DND-41 (cell line): ENCODE measurements around the gene TNS3.

Experiments used
- ATAC-seq: fragments of 200-7000 bp; cut with Tn5 transposase; 3 replicates; pipeline ENCODE4 v1.9.1; 2021; ENCODE audit warnings: low read depth; ENCODE audit not compliant: insufficient read depth
- DNase-seq: peaks from one replicate; pipeline ENCODE4 v3.0.0-alpha.2; 2020
- H2AFZ ChIP-seq: 2 replicates; pipeline ENCODE4 v1.6.0; 2012; ENCODE audit warnings: low read depth, low read length
- H3K27ac ChIP-seq: 2 replicates; pipeline ENCODE4 v1.5.1; 2012; ENCODE audit warnings: low read length, inconsistent platforms
- H3K27me3 ChIP-seq: fragments of 200-600 bp; sonication (generic); 2 replicates; pipeline ENCODE4 v1.6.0; 2012; ENCODE audit warnings: low read length, mild to moderate bottlenecking, inconsistent platforms; ENCODE audit not compliant: insufficient read depth, poor library complexity
- H3K36me3 ChIP-seq: 2 replicates; pipeline ENCODE4 v1.5.1; 2012; ENCODE audit warnings: low read length, inconsistent platforms; ENCODE audit not compliant: insufficient read depth
- H3K4me1 ChIP-seq: 2 replicates; pipeline ENCODE4 v1.5.1; 2012; ENCODE audit warnings: mild to moderate bottlenecking, low read length; ENCODE audit not compliant: insufficient read depth
- H3K4me2 ChIP-seq: 2 replicates; pipeline ENCODE4 v1.6.0; 2012; ENCODE audit warnings: mild to moderate bottlenecking, moderate library complexity, low read length, inconsistent platforms; ENCODE audit not compliant: insufficient read depth
- H3K4me3 ChIP-seq, 2 experiments: fragments of 200-600 bp in 1 of 2; shearing (Covaris generic) in 1 of 2; 2 replicates each; pipeline ENCODE4 v1.5.1; 2012 to 2016; ENCODE audit warnings: inconsistent platforms in 2 of 2, low read length in 2 of 2, mild to moderate bottlenecking in 2 of 2, low read depth in 1 of 2, moderate library complexity in 1 of 2
- H3K79me2 ChIP-seq: 2 replicates; pipeline ENCODE4 v1.6.0; 2012; ENCODE audit warnings: low read length, inconsistent platforms; ENCODE audit not compliant: insufficient read depth
- H3K9ac ChIP-seq: 2 replicates; pipeline ENCODE4 v1.6.0; 2012; ENCODE audit warnings: low read depth, mild to moderate bottlenecking, inconsistent platforms, low read length, moderate library complexity
- H3K9me3 ChIP-seq: 2 replicates; pipeline ENCODE4 v1.5.1; 2012; ENCODE audit warnings: low read length, moderate library complexity, mild to moderate bottlenecking, inconsistent platforms; ENCODE audit not compliant: insufficient read depth, severe bottlenecking
- H4K20me1 ChIP-seq: 2 replicates; pipeline ENCODE4 v1.6.0; 2012; ENCODE audit warnings: low read length; ENCODE audit not compliant: insufficient read depth
- EZH2 ChIP-seq: IDR thresholded peaks from 3 replicates; pipeline ENCODE4 v1.6.1; 2012; ENCODE audit warnings: borderline replicate concordance, low read depth, mild to moderate bottlenecking, moderate library complexity, low read length, inconsistent platforms; ENCODE audit not compliant: severe bottlenecking
- TF ChIP-seq, protein P1 (sequence below): IDR thresholded peaks from 2 replicates; pipeline ENCODE4 v1.5.1; 2012; ENCODE audit warnings: borderline replicate concordance, low read length, moderate library complexity, mild to moderate bottlenecking; ENCODE audit not compliant: poor library complexity, severe bottlenecking; ENCODE audit errors: extremely low read depth

TNS3 gene

DNA sequence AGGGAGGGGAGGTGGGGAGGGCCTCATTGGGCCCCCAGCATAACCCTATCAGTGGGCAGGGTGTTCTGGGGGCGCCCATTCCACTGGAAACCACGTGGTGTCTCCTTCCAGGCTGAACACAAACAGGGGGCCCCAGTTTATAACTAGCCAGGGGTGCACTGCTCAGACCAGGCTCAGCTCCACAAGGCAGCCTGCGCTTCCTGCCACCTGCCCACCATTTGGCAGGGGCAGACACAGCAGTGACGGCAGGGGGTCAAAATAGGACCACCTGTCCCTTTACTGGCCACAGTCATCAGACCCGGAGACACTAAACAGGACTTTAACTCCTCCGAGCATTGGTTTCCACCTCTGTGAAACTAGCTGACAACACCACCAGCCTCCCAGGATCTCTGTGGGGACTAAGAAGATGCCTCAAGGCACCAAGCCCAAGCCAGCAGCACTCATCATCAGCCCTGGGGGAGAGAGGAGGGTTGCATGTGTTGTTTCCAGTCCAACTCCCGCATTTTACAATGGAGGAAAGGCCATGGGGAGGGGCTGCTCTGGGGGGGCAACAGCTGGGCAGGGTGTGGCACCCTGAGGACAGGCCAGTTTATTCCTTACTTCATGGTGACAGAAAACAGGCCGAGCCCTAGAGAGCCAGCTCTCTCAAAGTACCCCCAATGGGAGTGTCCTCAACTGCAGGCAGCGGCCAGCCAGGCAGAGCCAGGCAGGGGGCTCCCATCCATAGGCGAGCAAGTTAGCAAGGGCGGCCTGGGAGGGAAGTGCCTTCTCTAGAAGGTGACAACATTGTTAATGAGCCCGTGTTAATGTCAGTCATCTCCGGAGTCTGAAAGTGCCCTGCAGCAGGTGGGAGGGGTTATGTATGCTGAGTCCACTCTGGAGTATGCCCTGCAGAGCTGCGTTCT lies 127.6 kb downstream of the TNS3 start:
- no peak overlapping the region for H2AFZ ChIP-seq
- H3K27me3 ChIP-seq = no peaks in the 10 kb centered on the region
- DNase-seq (no peak), ATAC-seq (no peak)
- no peak overlapping the region for H3K27ac ChIP-seq
- H3K4me3 ChIP-seq = no peak overlapping the region
- no peaks in the 10 kb centered on the region for H3K79me2 ChIP-seq
- H3K4me2 ChIP-seq = no peak overlapping the region
- TF ChIP-seq, protein P1, sequence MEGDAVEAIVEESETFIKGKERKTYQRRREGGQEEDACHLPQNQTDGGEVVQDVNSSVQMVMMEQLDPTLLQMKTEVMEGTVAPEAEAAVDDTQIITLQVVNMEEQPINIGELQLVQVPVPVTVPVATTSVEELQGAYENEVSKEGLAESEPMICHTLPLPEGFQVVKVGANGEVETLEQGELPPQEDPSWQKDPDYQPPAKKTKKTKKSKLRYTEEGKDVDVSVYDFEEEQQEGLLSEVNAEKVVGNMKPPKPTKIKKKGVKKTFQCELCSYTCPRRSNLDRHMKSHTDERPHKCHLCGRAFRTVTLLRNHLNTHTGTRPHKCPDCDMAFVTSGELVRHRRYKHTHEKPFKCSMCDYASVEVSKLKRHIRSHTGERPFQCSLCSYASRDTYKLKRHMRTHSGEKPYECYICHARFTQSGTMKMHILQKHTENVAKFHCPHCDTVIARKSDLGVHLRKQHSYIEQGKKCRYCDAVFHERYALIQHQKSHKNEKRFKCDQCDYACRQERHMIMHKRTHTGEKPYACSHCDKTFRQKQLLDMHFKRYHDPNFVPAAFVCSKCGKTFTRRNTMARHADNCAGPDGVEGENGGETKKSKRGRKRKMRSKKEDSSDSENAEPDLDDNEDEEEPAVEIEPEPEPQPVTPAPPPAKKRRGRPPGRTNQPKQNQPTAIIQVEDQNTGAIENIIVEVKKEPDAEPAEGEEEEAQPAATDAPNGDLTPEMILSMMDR = no peak
- no peak for TF ChIP-seq EZH2
- no peaks in the 10 kb centered on the region for H3K36me3 ChIP-seq
- no peaks in the 10 kb centered on the region for H4K20me1 ChIP-seq
- H3K9me3 ChIP-seq = no peaks in the 10 kb centered on the region
- no peak overlapping the region for H3K9ac ChIP-seq
- H3K4me1 ChIP-seq = no peaks in the 10 kb centered on the region

- Histone ChIP-seq H3K4me2 (no peak overlapping the region), H3K79me2 (no peaks in the 10 kb centered on the region), H3K4me3 (no peak overlapping the region), H3K36me3 (no peaks in the 10 kb centered on the region), H3K9ac (no peak overlapping the region), H3K4me1 (no peaks in the 10 kb centered on the region), H2AFZ (no peak overlapping the region), H4K20me1 (no peaks in the 10 kb centered on the region), H3K27me3 (no peaks in the 10 kb centered on the region), H3K9me3 (no peaks in the 10 kb centered on the region), H3K27ac (no peak overlapping the region)
- ATAC-seq (no peak), DNase-seq (no peak)
- no peak for TF ChIP-seq EZH2
- TF ChIP-seq, protein P1 = no peak
Observed at GRCh38 chr7:47453093-47454061, 128.5 kb downstream of the TNS3 start.

DNA sequence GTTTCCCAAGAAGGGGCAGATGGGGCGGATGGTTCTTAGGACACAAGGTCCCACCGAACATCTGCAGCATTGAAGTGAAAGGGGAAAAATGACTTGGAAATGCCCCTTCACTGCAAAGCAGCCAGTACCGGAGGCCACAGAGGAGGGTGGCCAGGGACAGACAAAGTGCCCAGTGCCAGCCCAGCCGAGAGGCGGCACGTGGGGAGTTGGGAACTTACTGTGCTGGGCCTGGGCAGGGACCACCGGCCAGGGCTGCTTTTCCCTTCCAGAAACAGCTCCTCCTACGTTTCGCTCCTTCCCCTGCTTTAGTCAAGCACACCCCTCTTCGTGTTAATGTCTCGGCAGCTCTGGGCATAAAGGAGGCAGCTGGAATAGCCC lies 129.2 kb downstream of the TNS3 start:
- H3K79me2 ChIP-seq = no peaks in the 10 kb centered on the region
- no peak for TF ChIP-seq EZH2
- TF ChIP-seq, protein P1 = no peak
- ATAC-seq (no peak), DNase-seq (no peak)
- no peak overlapping the region for H3K9ac ChIP-seq
- H3K27ac ChIP-seq = no peak overlapping the region
- no peaks in the 10 kb centered on the region for H3K9me3 ChIP-seq
- H3K36me3 ChIP-seq = no peaks in the 10 kb centered on the region
- no peaks in the 10 kb centered on the region for H3K4me1 ChIP-seq
- no peak overlapping the region for H2AFZ ChIP-seq
- no peak overlapping the region for H3K4me2 ChIP-seq
- no peaks in the 10 kb centered on the region for H3K27me3 ChIP-seq
- H4K20me1 ChIP-seq = no peaks in the 10 kb centered on the region
- H3K4me3 ChIP-seq = no peak overlapping the region
